ENCODE data around the gene GOLGA7B. TPM values are rescaled to one million over a fixed set of nuclear protein-coding genes. Genes with fewer than 3 reads are reported as not detected.

Gene GOLGA7B
- total and polyA plus RNA-seq, 12 donors = 0.05 to 1.0 (median 0.24) TPM

- Histone ChIP-seq H3K27ac (peak overlapping the region in 1 of 10 donors; percentile 21), H3K4me1 (peaks cover 0 to 5% (median under 1%) of the 10 kb centered on the region in 9 donors), H3K9me3 (no peaks in the 10 kb centered on the region), H3K36me3 (no peaks in the 10 kb centered on the region), H3K27me3 (peaks cover 0 to 25% (median 10%) of the 10 kb centered on the region in 7 donors), H3K4me3 (no peak overlapping the region)
- DNase-seq (no peak), ATAC-seq (no peak)
- 76 to 85% methylated on average over 6 of the region's 6 CpGs for WGBS, 2 donors
- intact Hi-C loops (cut with DNase I) = loop anchor here in 2 of 10 donors (5.0 kb wide), 1 partner anchor 82 kb away; no protein-coding TSS in a partner anchor
- no peak for TF ChIP-seq CTCF (IDR thresholded peaks at IDR 0.05)
These were observed 24.7 kb downstream of the GOLGA7B start for GRCh38 chr10:97874332-97874731.

- peak; percentile 23 to 72 (median 62) for ATAC-seq
- peaks cover 0 to 21% (median 7%) of the 10 kb centered on the region in 7 donors for H3K27me3 ChIP-seq
- intact Hi-C loops (cut with DNase I) = no loop called here
- H3K4me1 ChIP-seq = no peaks in the 10 kb centered on the region
- no peaks in the 10 kb centered on the region for H3K9me3 ChIP-seq
- DNase-seq = peak in 1 of 2 donors; percentile 12
- no peak for TF ChIP-seq CTCF (IDR thresholded peaks at IDR 0.05)
- H3K4me3 ChIP-seq = no peak overlapping the region
- 64 to 70% methylated on average over 7 of the region's 7 CpGs for WGBS, 2 donors
- no peaks in the 10 kb centered on the region for H3K36me3 ChIP-seq
- H3K27ac ChIP-seq = peak overlapping the region in 1 of 10 donors; percentile 31
These were observed 25.7 kb downstream of the GOLGA7B start for GRCh38 chr10:97875391-97875790.

- intact Hi-C loops (cut with DNase I) = no loop called here
- 56 to 58% methylated on average over 4 of the region's 4 CpGs for WGBS, 2 donors
- H3K4me3 ChIP-seq = no peak overlapping the region
- H3K27me3 ChIP-seq = peaks cover 0 to 17% (median 0%) of the 10 kb centered on the region in 7 donors
- no peaks in the 10 kb centered on the region for H3K4me1 ChIP-seq
- no peaks in the 10 kb centered on the region for H3K36me3 ChIP-seq
- DNase-seq (no peak), ATAC-seq (no peak)
- H3K9me3 ChIP-seq = no peaks in the 10 kb centered on the region
- no peak for TF ChIP-seq CTCF (IDR thresholded peaks at IDR 0.05)
- H3K27ac ChIP-seq = no peak overlapping the region
These were observed 26.8 kb downstream of the GOLGA7B start for GRCh38 chr10:97876402-97876801.

- Histone ChIP-seq H3K36me3 (no peaks in the 10 kb centered on the region), H3K4me3 (no peak overlapping the region), H3K4me1 (no peaks in the 10 kb centered on the region), H3K27ac (no peak overlapping the region), H3K9me3 (no peaks in the 10 kb centered on the region), H3K27me3 (peaks cover 0 to 6% (median 2%) of the 10 kb centered on the region in 7 donors)
- ATAC-seq (no peak), DNase-seq (no peak)
- TF ChIP-seq CTCF (IDR thresholded peaks at IDR 0.05) = no peak
- intact Hi-C loops (cut with DNase I) = no loop called here
- 91 to 92% methylated on average over 5 of the region's 5 CpGs for WGBS, 2 donors
These were observed 29.6 kb downstream of the GOLGA7B start for GRCh38 chr10:97879241-97879640.
